ENCODE measurements around the gene PLPP7. TPM values are rescaled to one million over a fixed set of nuclear protein-coding genes. Genes with fewer than 3 reads are reported as not detected.
"Not testable (repeated sequence)": the region's sequence is repeated elsewhere in the genome, so short reads cannot be mapped to it uniquely, and the experiment has no call there.

The PLPP7 gene
- polyA plus RNA-seq, 12 donors = 10.8 to 52.6 (median 29.8) TPM; not detected in 1

DNA sequence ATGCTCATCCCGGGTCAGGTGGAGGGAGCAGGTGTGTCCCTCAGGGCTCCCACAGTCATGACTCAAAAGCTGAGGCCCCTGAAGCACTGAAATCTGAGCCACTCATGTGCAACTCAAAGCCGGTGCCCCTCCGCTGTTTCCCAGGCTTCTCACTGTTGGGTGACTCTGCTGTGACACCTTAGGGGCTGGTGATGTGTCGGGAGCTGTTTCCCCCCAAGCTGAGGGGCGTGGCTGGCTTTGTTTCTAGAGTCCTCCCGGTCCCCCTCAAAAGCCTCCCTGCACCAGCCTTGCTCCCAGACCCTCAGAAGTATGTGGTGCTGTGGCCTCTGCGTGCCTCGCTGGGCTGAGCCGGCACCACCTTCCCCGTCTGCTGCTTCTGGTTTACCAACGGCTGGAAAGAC is 39.7 kb downstream of the PLPP7 start:
- DNase-seq = no peak

DNA sequence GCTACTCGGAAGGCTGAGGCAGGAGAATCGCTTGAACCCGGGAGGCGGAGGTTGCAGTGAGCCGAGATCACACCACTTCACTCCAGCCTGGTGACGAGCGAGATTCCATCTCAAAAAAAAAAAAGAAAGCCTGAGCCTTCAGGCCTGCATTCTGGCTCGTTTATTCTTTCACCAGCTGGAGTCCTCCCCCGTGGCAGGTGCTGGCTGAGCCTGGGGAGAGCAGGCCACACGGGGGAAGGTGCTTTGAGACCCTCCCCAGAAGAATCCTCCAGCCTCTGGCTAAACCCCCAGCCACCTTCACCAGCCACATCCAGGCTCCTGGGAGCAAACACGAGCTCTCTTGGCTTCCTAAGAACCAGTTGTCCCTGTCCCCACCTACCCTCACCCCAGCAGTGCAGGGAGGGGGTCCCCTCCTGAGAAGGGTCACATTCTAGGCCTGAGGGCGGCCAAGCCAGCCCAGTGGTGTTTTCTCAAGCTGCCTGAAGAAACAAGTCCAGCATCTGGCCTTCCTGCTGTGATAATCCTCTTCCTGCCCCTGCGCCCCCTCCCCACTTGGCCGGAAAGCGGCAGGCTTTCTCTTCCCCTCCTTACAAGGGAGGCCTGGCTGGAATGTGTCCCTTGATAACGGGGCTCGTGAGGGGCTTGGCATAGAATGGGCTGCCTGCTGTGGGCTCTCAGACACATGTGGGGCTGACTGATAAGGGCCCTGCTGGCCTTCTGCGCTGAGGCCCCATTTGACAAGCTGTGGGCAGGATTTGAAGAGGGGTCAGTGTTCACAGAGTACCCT is 41.5 kb downstream of the PLPP7 start:
- DNase-seq = no peak

DNA sequence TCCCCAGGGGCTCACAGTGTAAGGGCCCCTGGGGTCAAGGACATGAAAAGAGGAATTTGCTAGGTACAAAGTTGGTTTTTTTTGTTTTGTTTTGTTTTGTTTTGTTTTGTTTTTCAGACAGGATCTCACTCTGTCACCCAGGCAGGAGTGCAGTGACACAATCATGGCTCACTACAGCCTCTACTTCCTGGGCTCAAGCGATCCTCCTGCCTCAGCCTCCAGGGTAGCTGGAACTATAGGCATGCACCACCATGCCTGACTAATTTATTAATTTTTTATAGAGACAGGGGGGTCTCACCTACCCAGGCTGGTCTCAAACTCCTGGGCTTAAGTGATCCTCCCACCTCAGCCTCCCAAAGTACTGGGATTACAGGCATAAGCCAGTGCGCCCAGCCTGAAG is 42.5 kb downstream of the PLPP7 start:
- not testable (repeated sequence) for DNase-seq

DNA sequence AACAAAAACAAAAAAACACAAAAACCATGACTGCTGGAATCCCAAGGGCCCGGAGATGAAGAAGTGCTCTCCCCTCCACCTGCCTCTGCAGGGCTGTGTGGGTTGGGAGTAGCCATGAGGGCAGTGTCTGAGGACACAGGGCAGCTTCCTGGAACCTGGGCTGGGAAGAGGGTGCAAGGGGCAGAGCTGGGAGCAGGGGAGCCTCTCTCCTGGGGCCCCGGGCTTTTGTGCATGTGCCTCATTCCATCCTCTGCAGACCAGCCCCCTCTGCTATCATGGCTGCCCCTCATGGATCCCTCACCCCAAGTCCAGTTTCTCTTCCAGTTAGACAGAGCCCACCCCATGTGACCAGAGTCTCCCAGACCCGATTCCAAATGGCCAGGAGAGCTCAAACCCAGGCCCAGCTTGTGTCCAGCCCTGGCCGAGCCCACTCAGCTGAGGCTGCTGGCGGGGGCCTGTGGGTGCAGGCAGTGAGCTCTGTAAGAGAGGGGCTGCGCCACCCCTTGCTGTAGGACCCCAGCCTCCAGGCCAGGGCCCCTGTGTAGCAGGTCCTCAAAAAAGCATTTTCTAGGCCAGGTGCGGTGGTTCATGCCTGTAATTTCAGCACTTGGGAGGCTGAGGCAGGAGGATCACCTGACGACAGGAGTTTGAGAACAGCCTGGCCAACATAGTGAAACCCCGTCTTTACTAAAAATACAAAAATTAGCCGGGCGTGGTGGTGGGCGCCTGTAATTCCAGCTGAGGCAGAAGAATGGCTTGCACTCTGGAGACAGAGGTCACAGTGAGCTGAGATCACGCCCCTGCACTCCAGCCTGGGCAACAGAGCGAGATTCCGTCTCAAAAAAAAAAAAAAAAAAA is 44.5 kb downstream of the PLPP7 start:
- no peak for DNase-seq

DNA sequence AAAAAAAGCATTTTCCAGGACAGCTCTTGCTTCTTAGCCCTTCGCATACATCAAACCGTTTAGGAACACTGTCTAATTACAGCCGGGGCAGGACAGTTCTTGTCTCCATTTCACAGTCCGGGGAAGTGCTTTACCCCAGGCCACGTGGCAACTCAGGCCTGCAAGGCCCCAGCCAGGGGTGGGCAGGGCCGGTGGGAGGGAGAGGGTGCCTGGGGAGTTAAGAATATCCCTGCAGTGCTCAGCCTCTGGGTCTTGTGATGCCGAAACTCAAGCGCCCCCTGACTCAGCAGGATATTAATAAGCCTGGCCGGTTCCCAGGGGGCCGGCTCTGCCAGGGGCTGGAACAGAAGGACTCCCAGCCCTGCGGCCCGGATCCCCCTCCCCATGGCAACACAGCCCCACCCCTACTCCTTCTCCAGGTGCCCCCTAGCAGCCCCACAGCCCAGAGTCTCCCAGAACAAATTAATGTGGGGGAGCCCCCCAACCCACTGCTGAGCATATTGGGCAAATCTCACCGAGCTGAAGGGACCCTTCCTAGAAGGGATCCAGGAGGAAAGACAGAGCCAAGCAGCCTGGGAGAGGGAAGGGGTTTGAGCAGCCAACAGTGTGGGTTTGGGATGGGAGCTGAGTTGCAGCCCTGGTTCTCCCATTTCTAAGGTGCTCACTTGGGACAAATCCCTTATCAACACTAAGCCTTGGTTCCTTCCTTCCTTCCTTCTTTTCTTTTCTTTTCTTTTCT is 45.3 kb downstream of the PLPP7 start:
- no peak for DNase-seq

DNA sequence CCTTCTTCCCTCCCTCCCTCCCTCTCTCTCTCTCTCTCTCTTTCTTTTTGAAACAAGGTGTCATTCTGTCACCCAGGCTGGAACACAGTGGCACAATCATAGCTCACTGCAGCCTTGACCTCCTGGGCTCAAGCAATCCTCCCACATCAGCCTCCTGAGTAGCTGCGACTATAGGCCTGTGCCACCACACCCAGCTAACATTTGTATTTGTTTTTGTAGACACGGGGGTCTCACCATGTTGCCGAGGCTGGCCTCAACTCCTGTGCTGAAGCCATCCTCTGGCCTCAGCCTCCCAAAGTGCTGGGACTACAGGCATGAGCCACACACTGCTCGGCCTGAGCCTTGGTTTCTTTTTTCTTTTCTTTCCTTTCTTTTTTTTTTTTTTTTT is 45.8 kb downstream of the PLPP7 start:
- DNase-seq = no peak

DNA sequence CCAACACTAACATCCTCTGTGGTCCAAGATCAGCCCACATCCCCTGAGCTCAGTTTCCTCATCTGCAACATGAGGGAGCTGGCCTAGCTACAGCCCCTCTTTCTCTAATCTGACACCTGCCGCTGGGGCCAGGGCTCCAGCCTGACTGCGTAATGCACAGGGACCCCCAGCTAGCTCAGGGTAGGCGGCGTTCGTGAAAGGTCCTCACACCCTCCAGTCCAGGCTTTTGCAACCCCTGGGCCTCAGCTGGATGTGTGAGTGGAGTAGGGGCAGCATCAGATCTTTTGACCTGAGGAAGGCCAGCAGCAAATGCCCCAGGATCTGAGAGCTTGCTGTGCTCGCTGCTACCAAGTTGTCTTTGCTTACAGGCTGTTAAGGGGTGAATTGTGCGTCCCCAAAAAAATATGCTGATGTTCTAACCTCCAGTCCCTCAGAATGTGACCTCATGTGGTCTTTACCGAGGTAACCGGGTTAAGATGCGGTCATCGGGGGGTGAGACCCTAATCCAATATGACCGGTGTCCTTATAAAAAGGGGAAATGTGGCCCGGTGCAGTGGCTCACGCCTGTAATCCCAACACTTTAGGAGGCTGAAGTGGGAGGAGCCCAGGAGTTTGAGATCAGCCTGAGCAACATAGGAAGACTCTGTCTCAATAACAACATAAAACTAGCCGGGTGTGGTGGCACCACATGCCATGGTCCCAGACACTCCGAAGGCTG is 47.8 kb downstream of the PLPP7 start:
- no peak for DNase-seq

DNA sequence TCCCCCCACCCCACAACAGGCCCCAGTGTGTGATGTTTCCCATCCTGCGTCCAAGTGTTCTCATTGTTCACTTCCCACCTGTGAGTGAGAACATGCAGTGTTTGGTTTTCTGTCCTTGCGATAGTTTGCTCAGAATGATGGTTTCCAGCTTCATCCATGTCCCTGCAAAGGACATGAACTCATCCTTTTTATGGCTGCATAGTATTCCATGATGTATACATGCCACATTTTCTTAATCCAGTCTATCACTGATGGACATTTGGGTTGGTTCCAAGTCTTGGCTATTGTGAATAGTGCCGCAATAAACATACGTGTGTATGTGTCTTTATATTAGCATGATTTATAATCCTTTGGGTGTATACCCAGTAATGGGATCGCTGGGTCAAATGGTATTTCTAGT is 49.7 kb downstream of the PLPP7 start:
- not testable (repeated sequence) for DNase-seq

DNA sequence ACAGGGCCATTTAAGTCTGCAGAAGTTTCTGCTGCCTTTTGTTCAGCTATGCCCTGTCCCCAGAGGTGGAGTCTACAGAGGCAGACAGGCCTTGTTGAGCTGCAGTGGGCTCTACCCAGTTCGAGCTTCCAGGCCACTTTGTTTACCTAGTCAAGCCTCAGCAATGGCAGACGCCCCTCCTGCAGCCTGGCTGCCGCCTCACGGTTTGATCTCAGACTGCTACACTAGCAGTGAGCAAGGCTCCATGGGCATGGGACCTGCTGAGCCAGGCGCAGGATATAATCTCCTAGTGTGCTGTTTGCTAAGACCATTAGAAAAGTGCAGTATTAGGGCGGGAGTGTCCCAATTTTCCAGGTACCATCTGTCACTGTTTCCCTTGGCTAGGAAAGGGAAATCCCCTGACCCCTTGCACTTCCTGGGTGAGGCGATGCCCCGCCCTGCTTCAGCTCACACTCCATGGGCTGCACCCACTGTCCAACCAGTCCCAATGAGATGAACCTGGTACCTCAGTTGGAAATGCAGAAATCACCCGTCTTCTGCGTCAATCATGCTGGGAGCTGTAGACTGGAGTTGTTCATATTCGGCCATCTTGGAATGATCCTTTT is 55.5 kb downstream of the PLPP7 start:
- not testable (repeated sequence) for DNase-seq

DNA sequence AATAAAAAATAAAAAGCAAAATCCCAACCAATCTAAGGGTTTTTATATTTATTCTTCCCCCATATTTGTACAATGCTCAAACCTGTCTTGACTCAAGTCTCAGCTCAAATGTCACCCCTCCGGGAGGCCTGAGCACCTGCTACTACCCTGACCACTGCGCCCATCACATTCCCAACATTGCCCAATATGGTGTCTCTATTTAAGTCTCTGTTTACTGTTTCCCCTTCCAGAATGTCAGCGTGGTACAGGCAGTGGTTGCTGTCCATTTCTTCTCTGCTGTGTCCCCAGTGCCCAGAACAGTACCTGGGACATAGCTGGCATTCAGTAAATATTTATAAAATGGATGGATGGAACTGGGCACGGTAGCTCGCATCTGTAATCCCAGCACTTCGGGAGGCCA is 57.0 kb downstream of the PLPP7 start:
- DNase-seq = no peak

DNA sequence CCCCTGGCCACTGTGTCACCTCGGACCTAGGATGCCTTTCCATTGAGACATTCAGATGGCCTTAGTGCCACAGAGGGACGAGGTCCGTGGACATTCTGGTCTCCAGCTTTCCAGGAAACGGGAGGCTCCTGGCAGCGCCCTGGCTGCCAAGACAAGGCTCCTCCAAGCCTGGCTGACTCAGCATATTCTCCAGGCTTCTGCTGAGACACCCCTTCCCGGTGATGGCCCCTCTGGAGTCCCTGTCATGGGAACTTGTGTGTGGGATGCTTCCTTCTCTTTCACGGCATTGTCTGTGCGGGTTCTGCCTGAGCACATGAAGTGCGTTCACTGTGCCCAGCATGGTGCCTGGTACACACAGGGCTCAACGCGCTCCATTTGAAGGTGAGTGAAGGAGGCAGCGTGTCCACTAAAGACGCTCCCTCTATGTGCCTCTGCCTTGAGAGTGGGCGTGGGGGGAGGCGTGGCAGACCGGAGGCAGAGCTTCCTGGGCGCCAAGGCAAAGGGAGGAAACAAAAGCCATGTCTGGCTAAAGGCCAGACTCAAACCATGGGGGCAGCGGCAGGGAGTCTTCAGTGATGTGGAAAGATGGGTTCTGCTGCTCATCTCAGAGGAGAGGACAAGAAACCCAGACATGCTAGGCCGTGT is 58.0 kb downstream of the PLPP7 start:
- no peak for DNase-seq

DNA sequence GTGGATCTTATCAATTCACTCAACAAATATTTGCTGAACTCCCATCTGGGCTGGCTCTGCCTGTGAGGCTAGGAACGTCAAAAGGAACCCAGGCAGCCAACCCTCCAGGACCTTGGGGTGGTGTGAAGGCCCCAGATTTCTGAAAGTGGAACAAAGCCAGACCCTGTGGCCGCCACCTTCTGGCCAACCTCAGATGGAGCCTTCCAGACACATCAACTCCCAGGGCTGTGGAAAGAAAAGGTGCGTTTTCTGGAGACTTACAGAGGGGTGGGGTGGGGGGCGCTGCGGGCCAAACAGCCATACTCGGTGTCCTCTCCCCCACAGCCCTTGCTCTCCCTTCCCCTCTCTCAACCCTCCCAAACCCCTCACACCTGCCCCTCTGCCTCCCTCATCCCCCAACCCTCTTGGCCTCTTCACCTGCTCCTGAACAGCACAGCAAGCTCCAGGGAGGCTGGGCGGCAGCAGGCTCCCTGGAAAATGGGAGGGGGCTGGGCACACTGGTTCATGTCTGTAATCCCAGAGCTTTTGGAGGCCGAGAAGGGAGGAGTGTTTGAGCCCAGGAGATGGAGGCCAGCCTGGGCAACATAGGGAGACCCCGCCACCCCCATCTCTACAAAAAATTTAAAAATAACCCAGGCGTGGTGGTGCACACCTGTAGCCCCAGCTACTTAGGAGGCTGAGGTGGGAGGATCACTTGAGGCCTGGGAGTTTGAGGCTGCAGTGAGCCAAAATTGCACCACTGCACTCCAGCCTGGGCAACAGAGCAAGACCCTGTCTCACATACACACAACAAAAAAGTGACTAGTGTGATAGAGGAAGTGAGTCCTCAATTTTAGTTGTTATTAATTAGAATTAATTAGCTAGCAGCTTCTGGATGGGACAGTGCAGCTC is 59.4 kb downstream of the PLPP7 start:
- no peak for DNase-seq

DNA sequence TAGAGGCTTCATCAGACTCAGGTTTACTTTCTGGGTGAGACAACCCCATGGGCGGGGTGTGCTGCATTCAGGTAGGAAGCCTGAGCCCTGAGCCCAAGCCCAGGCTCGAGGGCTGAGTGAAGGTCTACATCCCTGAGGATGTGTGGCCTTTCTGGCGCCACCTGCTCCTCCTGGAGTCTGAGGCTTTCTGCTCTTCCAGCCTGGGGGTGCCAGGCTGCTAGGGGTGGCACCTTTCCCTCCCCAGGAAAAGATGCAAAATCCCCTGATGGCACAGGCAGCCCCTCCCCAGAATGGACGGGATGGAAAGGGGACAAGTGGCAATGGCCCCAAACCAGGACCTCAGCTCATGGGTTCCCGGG is 60.0 kb downstream of the PLPP7 start:
- no peak for DNase-seq

DNA sequence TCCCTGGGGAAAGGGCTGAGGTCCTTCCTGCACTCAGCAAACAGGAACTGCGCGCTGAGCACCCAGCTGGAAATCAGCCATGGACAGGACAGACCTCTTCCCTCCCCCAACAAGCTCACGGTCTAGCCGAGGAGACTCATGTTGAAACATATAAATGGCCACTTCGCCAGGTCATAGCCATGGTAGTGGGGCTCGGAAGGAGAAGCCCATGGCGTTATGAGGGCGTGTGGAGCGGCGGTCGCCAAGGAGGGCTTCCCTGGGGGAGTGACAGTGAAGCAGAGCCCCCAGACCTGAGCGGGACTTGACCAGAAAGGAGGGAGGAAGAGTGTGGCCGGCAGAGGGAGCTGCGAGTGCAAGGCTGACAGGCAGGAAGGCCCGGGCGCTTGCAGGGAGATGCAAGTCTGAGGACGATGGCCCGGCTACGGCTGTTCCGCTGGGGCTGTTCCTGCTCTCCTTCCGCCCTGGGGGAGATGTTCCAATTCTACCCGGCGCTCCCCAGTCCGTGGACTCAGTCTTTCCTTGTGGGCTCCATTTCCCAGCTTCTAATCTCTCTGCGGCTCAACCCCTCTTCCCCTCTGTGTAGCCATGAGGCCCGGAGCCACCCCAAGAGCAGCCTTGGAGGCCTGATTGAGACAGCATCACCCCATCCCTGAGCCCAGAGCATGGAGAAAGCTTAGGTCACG is 60.5 kb downstream of the PLPP7 start:
- DNase-seq = peak; percentile 82

DNA sequence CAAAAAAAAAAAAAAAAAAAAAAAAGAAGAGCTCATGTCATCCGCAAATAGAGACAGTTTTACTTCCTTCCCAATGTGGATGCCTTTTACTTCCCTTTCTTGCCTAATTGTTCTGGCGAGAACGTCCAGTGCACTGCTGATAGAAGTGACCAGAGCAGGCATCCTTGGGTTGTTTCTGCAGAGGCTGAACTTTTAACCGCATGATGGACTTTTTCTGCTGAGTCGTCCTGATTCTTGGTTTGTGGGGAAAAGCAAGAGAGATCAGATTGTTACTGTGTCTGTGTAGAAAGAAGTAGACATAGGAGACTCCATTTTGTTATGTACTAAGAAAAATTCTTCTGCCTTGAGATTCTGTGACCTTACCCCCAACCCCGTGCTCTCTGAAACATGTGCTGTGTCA is 67.0 kb downstream of the PLPP7 start:
- DNase-seq = not testable (repeated sequence)

DNA sequence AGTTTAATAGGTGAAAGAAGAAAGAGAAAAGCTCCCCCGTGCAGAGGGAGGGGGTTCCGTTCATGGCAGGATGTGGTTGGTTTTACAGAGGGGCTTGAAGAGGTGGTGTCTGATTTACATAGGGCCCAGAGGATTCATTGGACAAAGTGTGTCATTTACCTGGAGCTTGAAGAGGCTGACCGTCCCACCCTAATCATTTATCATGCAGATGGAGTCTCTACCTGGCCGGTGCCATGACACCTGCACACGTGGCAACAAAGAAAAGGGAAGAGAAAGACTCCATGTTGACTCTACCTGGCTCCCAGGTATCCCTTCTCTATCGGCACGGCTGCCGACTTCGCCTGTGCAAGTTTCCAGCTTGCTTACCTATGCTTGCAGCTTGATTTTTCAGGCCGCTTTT is 69.0 kb downstream of the PLPP7 start:
- no peak for DNase-seq
